Measurements from ENCODE around the gene BAHCC1. TPM values are rescaled to one million over a fixed set of nuclear protein-coding genes. Genes with fewer than 3 reads are reported as not detected.

The BAHCC1 gene
- polyA plus RNA-seq, 1 donor from 2014 or later: 14.2 TPM

DNA sequence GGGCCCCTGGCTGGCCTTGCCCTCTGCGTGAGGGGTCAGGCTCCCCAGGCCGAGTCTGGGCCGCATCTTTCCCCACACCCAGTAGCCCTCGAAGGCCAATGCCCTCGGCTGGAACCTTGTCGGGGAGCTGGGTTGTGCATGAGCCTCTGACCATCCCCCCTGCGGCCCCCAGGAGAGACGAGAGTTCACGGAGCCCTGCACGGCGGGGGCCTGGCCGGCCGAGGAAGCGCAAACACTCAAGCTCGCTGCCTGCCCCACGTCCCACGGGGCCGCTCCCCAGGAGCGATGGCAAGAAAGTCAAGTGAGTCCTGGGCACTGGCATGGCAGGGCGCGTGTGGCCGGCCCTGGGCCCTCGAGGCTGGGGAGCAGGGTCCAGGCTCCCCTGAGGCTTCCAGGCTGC is 57.3 kb downstream of the BAHCC1 start:
- no peak overlapping the region for H3K27ac ChIP-seq (ENCODE audit: low read length)
- no peaks in the 10 kb centered on the region for H4K20me1 ChIP-seq (ENCODE audit: insufficient read depth)
- H3K79me2 ChIP-seq (replicated peaks; ENCODE audit: insufficient read depth, low read length): no peaks in the 10 kb centered on the region
- H3K4me2 ChIP-seq (ENCODE audit: low read length): no peak overlapping the region
- no peaks in the 10 kb centered on the region for H3F3A ChIP-seq (ENCODE audit: insufficient read depth, low read length, poor library complexity, severe bottlenecking)
- H3K36me3 ChIP-seq (ENCODE audit: insufficient read depth, low read length): no peaks in the 10 kb centered on the region
- no peaks in the 10 kb centered on the region for H3K27me3 ChIP-seq (ENCODE audit: insufficient read depth, low read depth, low read length)
- H3K4me3 ChIP-seq (ENCODE audit: low read length): no peak overlapping the region
- H3K9ac ChIP-seq (ENCODE audit: low read length): no peak overlapping the region
- no peaks in the 10 kb centered on the region for H3K9me3 ChIP-seq (ENCODE audit: low read length)
- no peak overlapping the region for H2AFZ ChIP-seq (ENCODE audit: low read depth, low read length)
- TF ChIP-seq, protein P1, sequence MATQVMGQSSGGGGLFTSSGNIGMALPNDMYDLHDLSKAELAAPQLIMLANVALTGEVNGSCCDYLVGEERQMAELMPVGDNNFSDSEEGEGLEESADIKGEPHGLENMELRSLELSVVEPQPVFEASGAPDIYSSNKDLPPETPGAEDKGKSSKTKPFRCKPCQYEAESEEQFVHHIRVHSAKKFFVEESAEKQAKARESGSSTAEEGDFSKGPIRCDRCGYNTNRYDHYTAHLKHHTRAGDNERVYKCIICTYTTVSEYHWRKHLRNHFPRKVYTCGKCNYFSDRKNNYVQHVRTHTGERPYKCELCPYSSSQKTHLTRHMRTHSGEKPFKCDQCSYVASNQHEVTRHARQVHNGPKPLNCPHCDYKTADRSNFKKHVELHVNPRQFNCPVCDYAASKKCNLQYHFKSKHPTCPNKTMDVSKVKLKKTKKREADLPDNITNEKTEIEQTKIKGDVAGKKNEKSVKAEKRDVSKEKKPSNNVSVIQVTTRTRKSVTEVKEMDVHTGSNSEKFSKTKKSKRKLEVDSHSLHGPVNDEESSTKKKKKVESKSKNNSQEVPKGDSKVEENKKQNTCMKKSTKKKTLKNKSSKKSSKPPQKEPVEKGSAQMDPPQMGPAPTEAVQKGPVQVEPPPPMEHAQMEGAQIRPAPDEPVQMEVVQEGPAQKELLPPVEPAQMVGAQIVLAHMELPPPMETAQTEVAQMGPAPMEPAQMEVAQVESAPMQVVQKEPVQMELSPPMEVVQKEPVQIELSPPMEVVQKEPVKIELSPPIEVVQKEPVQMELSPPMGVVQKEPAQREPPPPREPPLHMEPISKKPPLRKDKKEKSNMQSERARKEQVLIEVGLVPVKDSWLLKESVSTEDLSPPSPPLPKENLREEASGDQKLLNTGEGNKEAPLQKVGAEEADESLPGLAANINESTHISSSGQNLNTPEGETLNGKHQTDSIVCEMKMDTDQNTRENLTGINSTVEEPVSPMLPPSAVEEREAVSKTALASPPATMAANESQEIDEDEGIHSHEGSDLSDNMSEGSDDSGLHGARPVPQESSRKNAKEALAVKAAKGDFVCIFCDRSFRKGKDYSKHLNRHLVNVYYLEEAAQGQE (IDR thresholded peaks at IDR 0.05; ENCODE audit: borderline replicate concordance): no peak
- TF ChIP-seq, protein P2, sequence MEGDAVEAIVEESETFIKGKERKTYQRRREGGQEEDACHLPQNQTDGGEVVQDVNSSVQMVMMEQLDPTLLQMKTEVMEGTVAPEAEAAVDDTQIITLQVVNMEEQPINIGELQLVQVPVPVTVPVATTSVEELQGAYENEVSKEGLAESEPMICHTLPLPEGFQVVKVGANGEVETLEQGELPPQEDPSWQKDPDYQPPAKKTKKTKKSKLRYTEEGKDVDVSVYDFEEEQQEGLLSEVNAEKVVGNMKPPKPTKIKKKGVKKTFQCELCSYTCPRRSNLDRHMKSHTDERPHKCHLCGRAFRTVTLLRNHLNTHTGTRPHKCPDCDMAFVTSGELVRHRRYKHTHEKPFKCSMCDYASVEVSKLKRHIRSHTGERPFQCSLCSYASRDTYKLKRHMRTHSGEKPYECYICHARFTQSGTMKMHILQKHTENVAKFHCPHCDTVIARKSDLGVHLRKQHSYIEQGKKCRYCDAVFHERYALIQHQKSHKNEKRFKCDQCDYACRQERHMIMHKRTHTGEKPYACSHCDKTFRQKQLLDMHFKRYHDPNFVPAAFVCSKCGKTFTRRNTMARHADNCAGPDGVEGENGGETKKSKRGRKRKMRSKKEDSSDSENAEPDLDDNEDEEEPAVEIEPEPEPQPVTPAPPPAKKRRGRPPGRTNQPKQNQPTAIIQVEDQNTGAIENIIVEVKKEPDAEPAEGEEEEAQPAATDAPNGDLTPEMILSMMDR (IDR thresholded peaks at IDR 0.05; ENCODE audit: poor library complexity, severe bottlenecking): no peak
- TF ChIP-seq EP300 (conservative IDR thresholded peaks at IDR 0.05; ENCODE audit: poor library complexity, severe bottlenecking): no peak
- TF ChIP-seq MXI1 (conservative IDR thresholded peaks at IDR 0.05; ENCODE audit: poor library complexity, severe bottlenecking): no peak
- TF ChIP-seq SMC3 (conservative IDR thresholded peaks at IDR 0.05; ENCODE audit: poor library complexity): no peak
- TF ChIP-seq TAF1 (IDR thresholded peaks at IDR 0.05; ENCODE audit: low read depth): no peak
- TF ChIP-seq RAD21 (conservative IDR thresholded peaks at IDR 0.05): no peak
- TF ChIP-seq EZH2 (IDR thresholded peaks at IDR 0.05; ENCODE audit: borderline replicate concordance, insufficient read depth, low read length, poor library complexity, severe bottlenecking): no peak
- TF ChIP-seq POLR2AphosphoS5 (IDR thresholded peaks at IDR 0.05): no peak
- no peaks in the 10 kb centered on the region for H3K9me2 ChIP-seq (ENCODE audit: insufficient read depth, low read length)

DNA sequence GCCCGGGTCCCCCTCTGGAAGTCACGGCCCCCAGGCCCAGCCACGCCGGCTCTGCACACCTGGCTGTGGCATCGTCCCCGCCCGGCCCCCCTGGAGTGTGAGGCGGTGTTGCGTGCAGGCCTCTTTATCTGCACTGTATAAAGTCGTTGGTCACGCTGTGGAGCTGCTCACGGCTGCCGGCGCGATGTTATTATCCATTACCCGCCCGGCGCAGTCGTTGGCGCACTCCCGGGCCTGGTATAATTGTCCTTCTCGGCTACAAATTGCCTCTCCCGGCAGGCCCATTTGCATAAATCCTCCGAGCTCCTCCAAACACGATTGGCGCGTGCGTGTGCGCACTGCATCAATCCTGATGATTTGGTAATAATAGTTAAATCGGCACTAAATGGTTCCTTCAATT is 57.8 kb downstream of the BAHCC1 start:
- TF ChIP-seq TAF1 (IDR thresholded peaks at IDR 0.05; ENCODE audit: low read depth) (no peak), RAD21 (conservative IDR thresholded peaks at IDR 0.05) (no peak), MXI1 (conservative IDR thresholded peaks at IDR 0.05; ENCODE audit: poor library complexity, severe bottlenecking) (no peak)

DNA sequence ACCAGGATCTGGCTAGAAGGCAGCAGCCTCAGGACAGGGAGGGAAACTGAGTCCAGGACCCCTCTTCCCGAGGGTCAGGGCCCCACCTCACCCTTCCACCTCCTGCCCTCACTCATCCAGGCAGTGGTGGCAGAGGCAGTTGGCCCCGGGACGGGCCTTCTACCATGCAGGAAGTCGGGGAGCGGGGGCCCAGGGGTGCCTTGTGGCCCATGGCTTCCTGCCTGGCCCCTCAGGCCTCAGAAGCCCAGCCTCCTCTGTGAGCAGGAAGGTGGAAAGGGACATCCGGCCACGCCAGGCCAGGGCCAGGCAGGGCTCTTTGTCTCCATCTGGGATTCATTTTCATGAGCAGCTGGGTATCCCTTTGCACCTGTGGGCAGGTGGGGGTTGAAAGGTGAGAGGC is 58.5 kb downstream of the BAHCC1 start:
- no peaks in the 10 kb centered on the region for H3K9me2 ChIP-seq (ENCODE audit: insufficient read depth, low read length)
- H2AFZ ChIP-seq (ENCODE audit: low read depth, low read length): no peak overlapping the region
- H3K36me3 ChIP-seq (ENCODE audit: insufficient read depth, low read length): no peaks in the 10 kb centered on the region
- no peaks in the 10 kb centered on the region for H3K27me3 ChIP-seq (ENCODE audit: insufficient read depth, low read depth, low read length)
- H3K4me3 ChIP-seq (ENCODE audit: low read length): no peak overlapping the region
- no peaks in the 10 kb centered on the region for H3F3A ChIP-seq (ENCODE audit: insufficient read depth, low read length, poor library complexity, severe bottlenecking)
- no peaks in the 10 kb centered on the region for H3K79me2 ChIP-seq (replicated peaks; ENCODE audit: insufficient read depth, low read length)
- H3K9ac ChIP-seq (ENCODE audit: low read length): no peak overlapping the region
- no peak overlapping the region for H3K4me2 ChIP-seq (ENCODE audit: low read length)
- no peak for TF ChIP-seq SMC3 (conservative IDR thresholded peaks at IDR 0.05; ENCODE audit: poor library complexity)
- TF ChIP-seq MXI1 (conservative IDR thresholded peaks at IDR 0.05; ENCODE audit: poor library complexity, severe bottlenecking): no peak
- TF ChIP-seq EP300 (conservative IDR thresholded peaks at IDR 0.05; ENCODE audit: poor library complexity, severe bottlenecking): no peak
- no peak for TF ChIP-seq RAD21 (conservative IDR thresholded peaks at IDR 0.05)
- no peak for TF ChIP-seq POLR2AphosphoS5 (IDR thresholded peaks at IDR 0.05)
- no peaks in the 10 kb centered on the region for H4K20me1 ChIP-seq (ENCODE audit: insufficient read depth)
- H3K9me3 ChIP-seq (ENCODE audit: low read length): no peaks in the 10 kb centered on the region
- H3K27ac ChIP-seq (ENCODE audit: low read length): no peak overlapping the region

More for the DNA sequence above, 57.8 kb downstream of the BAHCC1 start:
- H4K20me1 ChIP-seq (ENCODE audit: insufficient read depth): no peaks in the 10 kb centered on the region
- H3K9me3 ChIP-seq (ENCODE audit: low read length): no peaks in the 10 kb centered on the region
- no peaks in the 10 kb centered on the region for H3K79me2 ChIP-seq (replicated peaks; ENCODE audit: insufficient read depth, low read length)
- no peak overlapping the region for H3K27ac ChIP-seq (ENCODE audit: low read length)
- no peak overlapping the region for H3K4me3 ChIP-seq (ENCODE audit: low read length)
- H3K4me2 ChIP-seq (ENCODE audit: low read length): no peak overlapping the region
- H3K9me2 ChIP-seq (ENCODE audit: insufficient read depth, low read length): no peaks in the 10 kb centered on the region
- H3K36me3 ChIP-seq (ENCODE audit: insufficient read depth, low read length): no peaks in the 10 kb centered on the region
- no peak overlapping the region for H2AFZ ChIP-seq (ENCODE audit: low read depth, low read length)
- H3K27me3 ChIP-seq (ENCODE audit: insufficient read depth, low read depth, low read length): no peaks in the 10 kb centered on the region
- H3F3A ChIP-seq (ENCODE audit: insufficient read depth, low read length, poor library complexity, severe bottlenecking): no peaks in the 10 kb centered on the region
- H3K9ac ChIP-seq (ENCODE audit: low read length): no peak overlapping the region
